KG1 (cell line): ENCODE results near the gene ZNF584.
"Not testable (repeated sequence)": the region's sequence is repeated elsewhere in the genome, so short reads cannot be mapped to it uniquely, and the experiment has no call there.

Experiments
- DNase-seq: peaks from one replicate; lab custom pipeline; 2025; lab: John Stamatoyannopoulos, UW

ZNF584 gene

GRCh38 chr19:58403920-58404478, 4.5 kb upstream of the ZNF584 start:
- DNase-seq = not testable (repeated sequence)

GRCh38 chr19:58406818-58407657, 1.4 kb upstream of the ZNF584 start:
- no peak for DNase-seq

GRCh38 chr19:58407658-58408151, 744 bp upstream of the ZNF584 start:
- DNase-seq = no peak

- DNase-seq = peak; percentile 16
Observed at GRCh38 chr19:58409010-58409790, 751 bp downstream of the ZNF584 start.

- no peak for DNase-seq
Observed at GRCh38 chr19:58416604-58417003, 8.2 kb downstream of the ZNF584 start.

- no peak for DNase-seq
Observed at GRCh38 chr19:58417071-58417470, 8.6 kb downstream of the ZNF584 start.

- DNase-seq = no peak
Observed at GRCh38 chr19:58428617-58429016, 20.2 kb downstream of the ZNF584 start.

- DNase-seq = no peak
Observed at GRCh38 chr19:58429745-58430144, 21.3 kb downstream of the ZNF584 start.

- no peak for DNase-seq
Observed at GRCh38 chr19:58434217-58434616, 25.8 kb downstream of the ZNF584 start.

- DNase-seq = peak; percentile 99
Observed at GRCh38 chr19:58439576-58440554, 31.4 kb downstream of the ZNF584 start, which contains the start of gene ZNF132. Gene ZNF132, minus strand, starts transcription at chr19:58440153. Its CDS starts 332 bp downstream, at chr19:58439821.

- no peak for DNase-seq
Observed at GRCh38 chr19:58440556-58440955, 32.1 kb downstream of the ZNF584 start.

- not testable (repeated sequence) for DNase-seq
Observed at GRCh38 chr19:58442986-58443385, 34.5 kb downstream of the ZNF584 start.

GRCh38 chr19:58448860-58449259, 40.4 kb downstream of the ZNF584 start:
- not testable (repeated sequence) for DNase-seq

GRCh38 chr19:58449980-58450379, 41.5 kb downstream of the ZNF584 start:
- not testable (repeated sequence) for DNase-seq

GRCh38 chr19:58450856-58451357, 42.5 kb downstream of the ZNF584 start:
- peak; percentile 65 for DNase-seq

- DNase-seq = peak; percentile 93
Observed at GRCh38 chr19:58451358-58452101, 43.1 kb downstream of the ZNF584 start, which contains the start of gene ZNF324B. Gene ZNF324B, plus strand, starts transcription at chr19:58451622. Its CDS starts 2,080 bp downstream, at chr19:58453702.

GRCh38 chr19:58453743-58454142, 45.3 kb downstream of the ZNF584 start:
- DNase-seq = no peak

- DNase-seq = no peak
Observed at GRCh38 chr19:58455306-58455705, 46.9 kb downstream of the ZNF584 start.

- no peak for DNase-seq
Observed at GRCh38 chr19:58456111-58456510, 47.7 kb downstream of the ZNF584 start.

- no peak for DNase-seq
Observed at GRCh38 chr19:58460039-58460438, 51.6 kb downstream of the ZNF584 start.
